Chondrocyte (in vitro differentiated cells): ENCODE data around the gene GTF2E1. TPM values are rescaled to one million over a fixed set of nuclear protein-coding genes. Genes with fewer than 3 reads are reported as not detected.
A peak's percentile ranks its signal among the peaks of the same experiment; 100 is the strongest.

ENCODE experiments used
- DNase-seq: peaks from one replicate; pipeline ENCODE4 v3.0.0; 2021; ENCODE audit warnings: mixed read lengths, low spot score
- H3K27ac Mint-ChIP-seq: one replicate; pipeline ENCODE4 v1.8.0; 2021; ENCODE audit warnings: mild to moderate bottlenecking, moderate library complexity, mixed read lengths; ENCODE audit not compliant: unreplicated experiment
- H3K27me3 Mint-ChIP-seq: 2 replicates; pipeline ENCODE4 v1.8.0; 2021; ENCODE audit warnings: low read depth, mixed read lengths
- H3K36me3 Mint-ChIP-seq: 2 replicates; pipeline ENCODE4 v1.8.0; 2021; ENCODE audit warnings: low read depth, mixed read lengths
- H3K4me1 Mint-ChIP-seq: 2 replicates; pipeline ENCODE4 v1.8.0; 2021; ENCODE audit warnings: low read depth, mild to moderate bottlenecking, mixed read lengths
- H3K4me3 Mint-ChIP-seq: one replicate; pipeline ENCODE4 v1.8.0; 2021; ENCODE audit warnings: mild to moderate bottlenecking, moderate library complexity, mixed read lengths; ENCODE audit not compliant: unreplicated experiment
- H3K9me3 Mint-ChIP-seq: 2 replicates; pipeline ENCODE4 v1.8.0; 2021; ENCODE audit warnings: low read depth, mixed read lengths
- CTCF ChIP-seq: fragments of 200-600 bp; sonication (generic); IDR thresholded peaks from 2 replicates; pipeline ENCODE4 v1.5.0; 2021; ENCODE audit warnings: antibody characterized with exemption, mild to moderate bottlenecking, moderate library complexity
- long read RNA-seq: library from polyadenylated mRNA; stranded (forward); transcript quantifications from one replicate; pipeline ENCODE4 v2.0.0, GENCODE V29; 2021
- total RNA-seq: library from RNA; stranded (reverse); gene quantifications from 3 replicates; pipeline ENCODE4 v1.2.1, GENCODE V29; 2021

Gene GTF2E1
- 18.0 to 22.2 TPM (median 22.2 TPM) in 3 replicates for total RNA-seq
- long read RNA-seq, transcript GTF2E1-201 (5 exons, 3,012 nt): major isoform, 19 of 23 reads
- long read RNA-seq, partial matches to known transcripts: 2 of 23 reads
- long read RNA-seq, other reads (novel, unspliced or antisense): 2 of 23 reads

- Mint-ChIP-seq H3K27ac (peak within 1 kb of the TSS; percentile 99), H3K9me3 (peaks cover 2% of the 10 kb centered on the region), H3K4me1 (peaks cover 24% of the 10 kb centered on the region), H3K27me3 (no peaks in the 10 kb centered on the region), H3K36me3 (peaks cover 3% of the 10 kb centered on the region), H3K4me3 (peak within 1 kb of the TSS; percentile 93)
- TF ChIP-seq CTCF: no peak
- peak; percentile 97 for DNase-seq
Observed at GRCh38 chr3:120742198-120742848, at the start of gene GTF2E1, which contains the start of gene RABL3. GTF2E1 (plus strand) TSS chr3:120742744; CDS start chr3:120750553, 7,809 bp downstream. RABL3 (minus strand) TSS chr3:120742516; CDS start chr3:120742507, 9 bp downstream.

GRCh38 chr3:120693439-120694171, 48.9 kb upstream of the GTF2E1 start:
- DNase-seq: no peak
- no peaks in the 10 kb centered on the region for H3K9me3 Mint-ChIP-seq
- H3K27me3 Mint-ChIP-seq: no peaks in the 10 kb centered on the region
- peaks cover 20% of the 10 kb centered on the region for H3K4me1 Mint-ChIP-seq
- H3K4me3 Mint-ChIP-seq: no peak overlapping the region
- H3K36me3 Mint-ChIP-seq: peaks cover 3% of the 10 kb centered on the region
- no peak for TF ChIP-seq CTCF
- no peak overlapping the region for H3K27ac Mint-ChIP-seq

- peaks cover 16% of the 10 kb centered on the region for H3K36me3 Mint-ChIP-seq
- H3K4me1 Mint-ChIP-seq: no peaks in the 10 kb centered on the region
- no peaks in the 10 kb centered on the region for H3K27me3 Mint-ChIP-seq
- H3K27ac Mint-ChIP-seq: no peak overlapping the region
- DNase-seq: no peak
- TF ChIP-seq CTCF: no peak
- H3K9me3 Mint-ChIP-seq: peaks cover 9% of the 10 kb centered on the region
- H3K4me3 Mint-ChIP-seq: no peak overlapping the region
Observed at GRCh38 chr3:120699333-120699732, 43.2 kb upstream of the GTF2E1 start.

GRCh38 chr3:120705884-120706582, 36.5 kb upstream of the GTF2E1 start:
- TF ChIP-seq CTCF: no peak
- H3K4me3 Mint-ChIP-seq: no peak overlapping the region
- peaks cover 11% of the 10 kb centered on the region for H3K9me3 Mint-ChIP-seq
- DNase-seq: no peak
- no peaks in the 10 kb centered on the region for H3K4me1 Mint-ChIP-seq
- H3K27ac Mint-ChIP-seq: no peak overlapping the region
- H3K27me3 Mint-ChIP-seq: no peaks in the 10 kb centered on the region
- peaks cover 19% of the 10 kb centered on the region for H3K36me3 Mint-ChIP-seq

GRCh38 chr3:120706950-120707349, 35.6 kb upstream of the GTF2E1 start:
- Mint-ChIP-seq H3K9me3 (peaks cover 11% of the 10 kb centered on the region), H3K4me3 (no peak overlapping the region), H3K36me3 (peaks cover 19% of the 10 kb centered on the region), H3K4me1 (no peaks in the 10 kb centered on the region), H3K27me3 (no peaks in the 10 kb centered on the region), H3K27ac (no peak overlapping the region)
- no peak for DNase-seq
- TF ChIP-seq CTCF: no peak
